Measurements from ENCODE around the gene MORN3. TPM values are rescaled to one million over a fixed set of nuclear protein-coding genes. Genes with fewer than 3 reads are reported as not detected.

Gene MORN3
- total and polyA plus RNA-seq, 4 experiments from 2014 or later, result 6.3 to 17.3 (median 10.4) TPM

DNA sequence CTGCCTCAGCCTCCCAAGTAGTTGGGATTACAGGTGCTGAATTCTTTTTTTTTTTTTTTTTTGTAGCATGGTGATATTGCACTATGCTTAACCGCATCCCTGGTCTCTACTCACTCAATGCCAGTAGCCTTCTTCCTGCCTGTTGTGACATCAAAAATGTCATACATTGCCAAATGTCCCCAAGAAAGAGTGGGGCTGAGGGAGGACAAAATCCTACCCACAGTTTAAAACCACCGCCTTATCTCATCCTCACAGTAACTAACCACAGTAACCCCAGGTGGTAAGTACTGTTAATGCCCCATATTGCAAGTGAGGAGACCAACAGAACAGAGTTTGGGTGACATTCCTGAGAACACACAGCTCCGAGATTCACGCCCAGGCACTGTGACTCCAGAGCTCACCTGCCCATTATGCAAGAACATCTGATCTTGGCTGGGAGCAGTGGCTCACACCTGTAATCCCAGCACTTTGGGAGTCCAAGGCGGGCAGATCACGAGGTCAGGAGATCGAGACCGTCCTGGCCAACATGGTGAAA is 19.6 kb downstream of the MORN3 start:
- H3K9me3 Mint-ChIP-seq, result no peaks in the 10 kb centered on the region
- Histone ChIP-seq H3K4me3 (ENCODE audit: low read length in 2 of 2) (no peak overlapping the region), H3K27me3 (ENCODE audit: insufficient read depth, low read length) (no peaks in the 10 kb centered on the region), H3K36me3 (ENCODE audit: insufficient read depth, low read length) (no peaks in the 10 kb centered on the region), H3K27ac (ENCODE audit: low read depth, low read length) (peak overlapping the region; percentile 10), H3K9me3 (ENCODE audit: control insufficient read depth in 1 of 2, low read length in 2 of 2) (no peaks in the 10 kb centered on the region), H3K4me1 (ENCODE audit: insufficient read depth, low read length) (peaks cover 21% of the 10 kb centered on the region)
- peak overlapping the region in 7 of 8 donors; percentile 6 to 79 (median 53) for H3K4me3 Mint-ChIP-seq
- peaks cover 13 to 33% of the 10 kb centered on the region in 2 donors for H3K36me3 Mint-ChIP-seq
- ChIA-PET CTCF (ENCODE audit: partially characterized antibody) (interaction anchor here (0.7 to 2.8 kb wide), 7 partner anchors 11 to 97 kb away, joined by 3 to 14 read pairs (median 4); partner anchors contain the start of gene MORN3), POLR2A (ENCODE audit: partially characterized antibody) (interaction anchor here (0.7 to 5.2 kb wide), 10 partner anchors 8 to 557 kb away, joined by 3 to 36 read pairs (median 5); partner anchors contain the start of gene ORAI1)
- no peaks in the 10 kb centered on the region for H3K27me3 Mint-ChIP-seq
- H3K27ac Mint-ChIP-seq, result peak overlapping the region; percentile 79 to 95 (median 87)
- H3K4me1 Mint-ChIP-seq, result peaks cover 20 to 39% (median 29%) of the 10 kb centered on the region in 4 donors
- DNase-seq, result peak; percentile 47 to 65 (median 54)
- intact Hi-C loops (cut with micrococcal nuclease), result no loop called here

DNA sequence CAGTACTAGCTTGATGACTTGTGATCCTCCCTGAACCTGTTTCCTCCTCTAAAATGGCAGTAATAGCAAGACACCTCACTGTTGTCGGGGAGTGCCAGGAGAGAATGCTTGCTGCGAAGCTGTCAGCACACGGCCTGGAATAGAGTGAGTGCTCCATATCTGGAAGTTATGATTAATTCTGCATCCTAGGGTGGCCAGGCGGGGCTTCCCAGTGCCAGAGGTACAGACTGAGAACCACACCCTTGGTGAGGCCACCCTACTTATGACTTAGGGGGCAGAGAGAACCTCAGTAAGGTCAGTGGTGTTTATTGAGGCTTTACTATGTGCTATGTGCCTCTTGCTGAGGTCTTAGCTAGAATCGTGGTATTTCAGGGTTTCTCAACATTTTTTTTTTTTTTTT is 20.1 kb downstream of the MORN3 start:
- H3K9me3 ChIP-seq (ENCODE audit: control insufficient read depth in 1 of 2, low read length in 2 of 2), result no peaks in the 10 kb centered on the region
- no peaks in the 10 kb centered on the region for H3K27me3 ChIP-seq (ENCODE audit: insufficient read depth, low read length)
- POLR2A ChIA-PET (ENCODE audit: partially characterized antibody), result interaction anchor here (0.6 to 5.2 kb wide), 9 partner anchors 9 to 557 kb away, joined by 3 to 36 read pairs (median 5); partner anchors contain the start of gene ORAI1
- H3K27ac ChIP-seq (ENCODE audit: low read depth, low read length), result no peak overlapping the region
- peak overlapping the region in 4 of 8 donors; percentile 1 to 79 (median 68) for H3K4me3 Mint-ChIP-seq
- no peak overlapping the region for H3K4me3 ChIP-seq (ENCODE audit: low read length in 2 of 2)
- intact Hi-C loops (cut with micrococcal nuclease), result no loop called here
- peaks cover 20 to 34% (median 27%) of the 10 kb centered on the region in 4 donors for H3K4me1 Mint-ChIP-seq
- H3K4me1 ChIP-seq (ENCODE audit: insufficient read depth, low read length), result peaks cover 21% of the 10 kb centered on the region
- peaks cover 13 to 34% of the 10 kb centered on the region in 2 donors for H3K36me3 Mint-ChIP-seq
- H3K36me3 ChIP-seq (ENCODE audit: insufficient read depth, low read length), result no peaks in the 10 kb centered on the region
- H3K27ac Mint-ChIP-seq, result peak overlapping the region; percentile 75 to 95 (median 85)
- no peaks in the 10 kb centered on the region for H3K27me3 Mint-ChIP-seq
- H3K9me3 Mint-ChIP-seq, result no peaks in the 10 kb centered on the region
- DNase-seq, result no peak
- CTCF ChIA-PET (ENCODE audit: partially characterized antibody), result interaction anchor here (0.5 to 2.8 kb wide), 8 partner anchors 11 to 149 kb away, joined by 3 to 14 read pairs (median 4); partner anchors contain the start of genes MORN3 and ORAI1

DNA sequence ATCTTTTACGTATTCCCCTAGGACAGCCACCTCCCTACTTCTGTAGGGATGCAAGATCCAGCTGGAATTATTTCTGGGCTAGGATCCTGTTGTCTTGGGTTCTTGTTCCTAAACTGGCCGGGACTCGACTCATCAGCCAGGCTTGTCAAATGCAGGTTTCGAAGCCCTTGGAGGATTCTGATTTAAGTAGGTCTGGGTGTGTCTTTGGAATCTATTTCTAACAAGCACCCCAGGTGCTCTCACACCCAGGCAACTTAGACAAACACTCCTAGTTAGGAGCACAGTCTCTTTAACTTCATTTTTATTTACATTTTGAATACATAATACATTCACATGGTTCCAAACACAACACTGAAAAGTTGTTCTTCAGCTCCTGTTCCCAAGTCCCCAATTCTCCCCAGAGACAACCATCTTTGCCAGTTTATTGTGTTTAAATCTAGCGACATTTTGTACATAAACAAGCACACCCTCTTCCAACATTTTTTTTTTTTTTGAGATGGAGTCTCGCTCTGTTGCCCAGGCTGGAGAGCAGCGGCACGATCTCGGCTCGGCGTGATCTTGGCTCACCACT is 20.9 kb downstream of the MORN3 start:
- POLR2A ChIA-PET (ENCODE audit: partially characterized antibody), result interaction anchor here (1.0 to 5.2 kb wide), 4 partner anchors 10 to 112 kb away, joined by 5 to 36 read pairs (median 11); partner anchors contain the start of gene ORAI1
- H3K27me3 ChIP-seq (ENCODE audit: insufficient read depth, low read length), result no peaks in the 10 kb centered on the region
- intact Hi-C loops (cut with micrococcal nuclease), result no loop called here
- H3K36me3 ChIP-seq (ENCODE audit: insufficient read depth, low read length), result no peaks in the 10 kb centered on the region
- H3K4me3 Mint-ChIP-seq, result no peak overlapping the region
- DNase-seq, result no peak
- H3K4me3 ChIP-seq (ENCODE audit: low read length in 2 of 2), result no peak overlapping the region
- no peak overlapping the region for H3K27ac ChIP-seq (ENCODE audit: low read depth, low read length)
- no peaks in the 10 kb centered on the region for H3K9me3 Mint-ChIP-seq
- peaks cover 15 to 26% (median 21%) of the 10 kb centered on the region in 4 donors for H3K4me1 Mint-ChIP-seq
- peaks cover 13 to 30% of the 10 kb centered on the region in 2 donors for H3K36me3 Mint-ChIP-seq
- H3K27ac Mint-ChIP-seq, result peak overlapping the region in 2 of 7 donors; percentile 46 to 87
- no peaks in the 10 kb centered on the region for H3K27me3 Mint-ChIP-seq
- H3K9me3 ChIP-seq (ENCODE audit: control insufficient read depth in 1 of 2, low read length in 2 of 2), result no peaks in the 10 kb centered on the region
- CTCF ChIA-PET (ENCODE audit: partially characterized antibody), result interaction anchor here (0.5 to 2.8 kb wide), 8 partner anchors 9 to 616 kb away, joined by 3 to 14 read pairs (median 4); partner anchors contain the start of genes MORN3 and ORAI1
- H3K4me1 ChIP-seq (ENCODE audit: insufficient read depth, low read length), result peaks cover 21% of the 10 kb centered on the region

DNA sequence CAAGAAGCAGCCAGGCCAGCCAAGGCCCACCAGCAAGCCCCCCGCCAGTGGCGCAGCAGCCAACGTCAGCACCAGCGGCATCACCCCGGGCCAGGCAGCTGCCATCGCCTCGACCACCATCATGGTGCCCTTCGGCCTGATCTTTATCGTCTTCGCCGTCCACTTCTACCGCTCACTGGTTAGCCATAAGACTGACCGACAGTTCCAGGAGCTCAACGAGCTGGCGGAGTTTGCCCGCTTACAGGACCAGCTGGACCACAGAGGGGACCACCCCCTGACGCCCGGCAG is 28.2 kb downstream of the MORN3 start:
- POLR2A ChIA-PET (ENCODE audit: partially characterized antibody), result interaction anchor here (1.9 to 2.4 kb wide), 2 partner anchors 9 to 15 kb away, joined by 11 to 12 read pairs; partner anchors contain the start of gene ORAI1
- Histone ChIP-seq H3K36me3 (ENCODE audit: insufficient read depth, low read length) (peaks cover 18% of the 10 kb centered on the region), H3K4me3 (ENCODE audit: low read length in 2 of 2) (no peak overlapping the region), H3K27ac (ENCODE audit: low read depth, low read length) (no peak overlapping the region), H3K9me3 (ENCODE audit: control insufficient read depth in 1 of 2, low read length in 2 of 2) (no peaks in the 10 kb centered on the region), H3K4me1 (ENCODE audit: insufficient read depth, low read length) (peaks cover 28% of the 10 kb centered on the region), H3K27me3 (ENCODE audit: insufficient read depth, low read length) (no peaks in the 10 kb centered on the region)
- Mint-ChIP-seq H3K9me3 (no peaks in the 10 kb centered on the region), H3K36me3 (peaks cover 12 to 41% of the 10 kb centered on the region in 2 donors), H3K27me3 (no peaks in the 10 kb centered on the region), H3K4me1 (peaks cover 18 to 29% (median 23%) of the 10 kb centered on the region in 4 donors), H3K27ac (peak overlapping the region in 3 of 7 donors; percentile 13 to 74 (median 59)), H3K4me3 (no peak overlapping the region)
- DNase-seq, result no peak
- intact Hi-C loops (cut with micrococcal nuclease), result no loop called here
- CTCF ChIA-PET (ENCODE audit: partially characterized antibody), result interaction anchor here (0.8 to 1.5 kb wide), 3 partner anchors 27 to 40 kb away, joined by 3 to 4 read pairs (median 3); no protein-coding TSS in a partner anchor

DNA sequence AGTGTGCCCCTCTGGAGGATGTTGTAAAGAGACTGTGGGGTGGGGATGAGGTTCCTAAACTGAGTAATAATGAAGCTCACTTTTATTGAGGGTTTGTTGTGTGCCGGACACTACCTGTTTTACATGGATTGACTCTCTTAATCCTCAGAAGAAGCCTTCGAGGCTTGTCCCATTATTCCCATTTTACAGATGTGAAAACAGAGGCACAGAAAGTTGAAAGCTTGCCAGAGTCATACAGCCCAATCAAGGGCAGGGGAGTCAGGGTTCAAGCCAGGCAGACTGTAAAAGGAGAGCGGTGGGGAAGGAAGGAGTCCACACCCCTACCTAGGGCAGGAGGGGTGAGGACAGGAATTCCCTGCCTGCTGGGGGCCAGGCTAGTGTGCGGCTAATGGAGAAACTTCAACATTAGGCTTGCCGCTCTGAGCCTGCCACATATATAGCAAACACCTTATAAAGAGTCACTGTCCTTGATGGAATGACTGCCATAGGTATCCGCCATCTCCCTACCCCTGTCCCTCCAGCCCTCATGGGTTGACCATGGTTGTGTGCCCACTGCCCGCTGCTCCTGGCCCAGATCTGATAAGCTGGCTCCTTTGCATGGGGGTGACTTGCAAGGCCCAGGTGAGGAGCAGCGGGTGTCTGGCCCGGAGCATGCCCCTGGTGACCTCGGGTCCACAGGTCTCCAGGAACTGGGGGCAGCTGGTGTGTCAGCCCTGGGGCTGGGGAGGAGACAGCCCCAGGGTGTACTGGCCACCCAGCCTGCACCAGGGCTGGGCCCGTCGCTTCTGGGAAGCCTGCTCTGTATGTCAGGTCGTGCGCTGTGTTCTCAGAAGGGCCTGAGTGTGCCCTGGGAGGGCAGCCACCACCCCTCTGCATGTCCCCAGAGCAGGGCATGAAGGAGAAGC is 30.9 kb downstream of the MORN3 start:
- no peak overlapping the region for H3K4me3 ChIP-seq (ENCODE audit: low read length in 2 of 2)
- intact Hi-C loops (cut with micrococcal nuclease), result loop anchor here (2.0 kb wide), 1 partner anchor 20 kb away; no protein-coding TSS in a partner anchor
- no peak for DNase-seq
- CTCF ChIA-PET (ENCODE audit: partially characterized antibody), result interaction anchor here (1.1 to 4.6 kb wide), 6 partner anchors 11 to 86 kb away, joined by 3 to 63 read pairs (median 9); partner anchors contain the start of genes MORN3 and ORAI1
- Mint-ChIP-seq H3K4me1 (peaks cover 23 to 49% (median 35%) of the 10 kb centered on the region in 4 donors), H3K4me3 (peak overlapping the region in 4 of 8 donors; percentile 65 to 71 (median 68)), H3K27ac (peak overlapping the region; percentile 89 to 93 (median 90)), H3K36me3 (peaks cover 11 to 42% of the 10 kb centered on the region in 2 donors), H3K27me3 (no peaks in the 10 kb centered on the region), H3K9me3 (no peaks in the 10 kb centered on the region)
- peak overlapping the region; percentile 59 for H3K27ac ChIP-seq (ENCODE audit: low read depth, low read length)
- no peaks in the 10 kb centered on the region for H3K27me3 ChIP-seq (ENCODE audit: insufficient read depth, low read length)
- H3K4me1 ChIP-seq (ENCODE audit: insufficient read depth, low read length), result peaks cover 48% of the 10 kb centered on the region
- peaks cover 21% of the 10 kb centered on the region for H3K36me3 ChIP-seq (ENCODE audit: insufficient read depth, low read length)
- POLR2A ChIA-PET (ENCODE audit: partially characterized antibody), result interaction anchor here (1.0 to 5.4 kb wide), 9 partner anchors 11 to 104 kb away, joined by 3 to 97 read pairs (median 27); partner anchors contain the start of genes KDM2B, MORN3 and ORAI1
- no peaks in the 10 kb centered on the region for H3K9me3 ChIP-seq (ENCODE audit: control insufficient read depth in 1 of 2, low read length in 2 of 2)

DNA sequence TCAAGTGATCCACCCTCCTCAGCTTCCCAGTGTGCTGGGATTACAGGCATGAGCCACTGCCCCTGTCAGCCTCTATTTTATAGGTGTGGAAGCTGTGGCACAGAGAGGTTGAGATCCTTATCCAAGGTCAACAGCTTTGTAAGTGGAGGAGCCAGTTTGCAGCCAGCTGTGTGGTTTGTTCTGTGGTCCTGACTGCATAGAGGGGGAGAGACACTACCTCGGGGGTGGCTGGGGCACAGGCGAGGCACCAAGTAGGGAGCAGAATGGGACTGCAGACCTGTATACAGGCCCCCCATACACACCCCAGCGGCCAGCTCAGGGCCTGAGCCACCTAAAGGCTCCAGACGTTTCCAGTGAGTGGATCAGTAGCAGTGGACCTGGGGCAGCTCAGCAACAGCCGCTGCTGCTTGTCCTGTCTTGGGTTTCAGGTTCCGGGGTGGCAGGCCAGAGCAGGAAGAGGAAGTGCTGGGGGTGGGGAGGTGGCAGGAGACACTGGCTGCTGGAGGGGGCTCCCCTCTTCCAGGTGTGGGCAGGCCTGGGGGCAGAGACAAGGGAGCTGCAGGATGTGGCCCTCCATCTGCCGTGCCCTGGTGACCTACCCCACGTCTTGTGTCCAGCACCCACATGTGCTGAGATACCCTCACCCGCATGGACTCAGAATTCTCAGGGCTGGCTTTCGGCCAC is 32.1 kb downstream of the MORN3 start:
- peaks cover 11 to 46% of the 10 kb centered on the region in 2 donors for H3K36me3 Mint-ChIP-seq
- Histone ChIP-seq H3K4me3 (ENCODE audit: low read length in 2 of 2) (peak overlapping the region in 1 of 2 donors; percentile 23), H3K27me3 (ENCODE audit: insufficient read depth, low read length) (no peaks in the 10 kb centered on the region), H3K4me1 (ENCODE audit: insufficient read depth, low read length) (peaks cover 58% of the 10 kb centered on the region), H3K36me3 (ENCODE audit: insufficient read depth, low read length) (peaks cover 21% of the 10 kb centered on the region), H3K9me3 (ENCODE audit: control insufficient read depth in 1 of 2, low read length in 2 of 2) (no peaks in the 10 kb centered on the region), H3K27ac (ENCODE audit: low read depth, low read length) (peak overlapping the region; percentile 59)
- ChIA-PET POLR2A (ENCODE audit: partially characterized antibody) (interaction anchor here (0.6 to 5.4 kb wide), 16 partner anchors 9 to 157 kb away, joined by 3 to 97 read pairs (median 4); partner anchors contain the start of genes KDM2B, MORN3 and ORAI1), CTCF (ENCODE audit: partially characterized antibody) (interaction anchor here (0.9 to 4.6 kb wide), 8 partner anchors 10 to 85 kb away, joined by 3 to 63 read pairs (median 4); partner anchors contain the start of genes MORN3 and ORAI1)
- peak overlapping the region; percentile 13 to 84 (median 68) for H3K4me3 Mint-ChIP-seq
- peaks cover 31 to 59% (median 44%) of the 10 kb centered on the region in 4 donors for H3K4me1 Mint-ChIP-seq
- no peaks in the 10 kb centered on the region for H3K27me3 Mint-ChIP-seq
- peak; percentile 36 to 64 (median 49) for DNase-seq
- intact Hi-C loops (cut with micrococcal nuclease), result loop anchor here (1.0 kb wide), 1 partner anchor 10 kb away; no protein-coding TSS in a partner anchor
- no peaks in the 10 kb centered on the region for H3K9me3 Mint-ChIP-seq
- H3K27ac Mint-ChIP-seq, result peak overlapping the region; percentile 89 to 93 (median 90)

Data from CD4-positive, alpha-beta memory T cell (primary cell).